ENCODE measurements around the gene YIF1B. TPM values are rescaled to one million over a fixed set of nuclear protein-coding genes. Genes with fewer than 3 reads are reported as not detected.
A peak's percentile ranks its signal among the peaks of the same experiment; 100 is the strongest.

YIF1B gene
- total and polyA plus RNA-seq, 2 experiments from 2014 or later: 61.5 to 140 TPM

- H3K9me3 ChIP-seq (ENCODE audit: low read depth): no peaks in the 10 kb centered on the region
- peak in 1 of 2 donors; percentile 43 for DNase-seq (ENCODE audit: low read depth in 1 of 2, low spot score in 1 of 2)
- no peaks in the 10 kb centered on the region for H3K36me3 ChIP-seq
- peaks cover 3% of the 10 kb centered on the region for H3K4me1 ChIP-seq (ENCODE audit: low read depth)
- no peak overlapping the region for H3K27ac ChIP-seq
- H3K27me3 ChIP-seq: peaks cover 5% of the 10 kb centered on the region
- TF ChIP-seq CTCF (IDR thresholded peaks at IDR 0.05; ENCODE audit: low read depth, low read length): no peak
- no peak overlapping the region for H3K4me3 ChIP-seq
Measured at GRCh38 chr19:38298821-38299680, 16.7 kb downstream of the YIF1B start.

GRCh38 chr19:38294090-38294489 lies 21.7 kb downstream of the YIF1B start:
- no peaks in the 10 kb centered on the region for H3K4me1 ChIP-seq (ENCODE audit: low read depth)
- no peak for TF ChIP-seq CTCF (IDR thresholded peaks at IDR 0.05; ENCODE audit: low read depth, low read length)
- no peaks in the 10 kb centered on the region for H3K27me3 ChIP-seq
- H3K4me3 ChIP-seq: no peak overlapping the region
- H3K36me3 ChIP-seq: peaks cover 13% of the 10 kb centered on the region
- no peak for DNase-seq (ENCODE audit: low read depth in 1 of 2, low spot score in 1 of 2)
- H3K9me3 ChIP-seq (ENCODE audit: low read depth): no peaks in the 10 kb centered on the region
- no peak overlapping the region for H3K27ac ChIP-seq

DNA sequence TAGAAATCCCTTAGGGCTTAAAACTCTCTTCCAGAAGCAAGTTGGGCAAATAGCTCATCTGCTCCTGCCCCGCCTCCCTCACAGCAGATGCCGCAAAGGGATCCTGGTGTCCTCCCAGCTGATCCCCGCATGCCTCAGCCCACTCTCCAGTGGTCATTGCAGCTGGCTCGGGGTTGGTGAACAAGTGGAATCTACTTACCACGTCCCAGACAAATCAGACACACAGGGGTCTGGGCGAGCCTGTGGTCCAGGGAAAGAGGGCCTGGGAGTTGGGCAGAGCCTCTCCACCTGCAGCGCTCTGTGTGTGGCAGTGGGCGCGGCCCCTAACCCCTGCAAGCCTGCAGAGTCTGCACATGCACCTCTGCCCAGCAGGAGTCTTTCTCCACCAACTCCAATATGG lies 22.5 kb downstream of the YIF1B start:
- H3K9me3 ChIP-seq (ENCODE audit: low read depth): no peaks in the 10 kb centered on the region
- no peak for DNase-seq (ENCODE audit: low read depth in 1 of 2, low spot score in 1 of 2)
- H3K27me3 ChIP-seq: no peaks in the 10 kb centered on the region
- H3K36me3 ChIP-seq: peaks cover 17% of the 10 kb centered on the region
- TF ChIP-seq CTCF (IDR thresholded peaks at IDR 0.05; ENCODE audit: low read depth, low read length): no peak
- no peak overlapping the region for H3K27ac ChIP-seq
- H3K4me1 ChIP-seq (ENCODE audit: low read depth): no peaks in the 10 kb centered on the region
- H3K4me3 ChIP-seq: no peak overlapping the region

DNA sequence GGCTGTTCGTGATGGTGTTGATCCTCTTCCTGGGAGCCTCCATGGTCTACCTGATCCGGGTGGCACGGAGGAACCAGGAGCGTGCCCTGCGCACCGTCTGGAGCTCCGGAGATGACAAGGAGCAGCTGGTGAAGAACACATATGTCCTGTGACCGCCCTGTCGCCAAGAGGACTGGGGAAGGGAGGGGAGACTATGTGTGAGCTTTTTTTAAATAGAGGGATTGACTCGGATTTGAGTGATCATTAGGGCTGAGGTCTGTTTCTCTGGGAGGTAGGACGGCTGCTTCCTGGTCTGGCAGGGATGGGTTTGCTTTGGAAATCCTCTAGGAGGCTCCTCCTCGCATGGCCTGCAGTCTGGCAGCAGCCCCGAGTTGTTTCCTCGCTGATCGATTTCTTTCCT lies 23.9 kb downstream of the YIF1B start:
- Histone ChIP-seq H3K27me3 (no peaks in the 10 kb centered on the region), H3K27ac (no peak overlapping the region), H3K4me1 (ENCODE audit: low read depth) (no peaks in the 10 kb centered on the region), H3K9me3 (ENCODE audit: low read depth) (no peaks in the 10 kb centered on the region), H3K36me3 (peaks cover 18% of the 10 kb centered on the region), H3K4me3 (no peak overlapping the region)
- DNase-seq (ENCODE audit: low read depth in 1 of 2, low spot score in 1 of 2): no peak
- no peak for TF ChIP-seq CTCF (IDR thresholded peaks at IDR 0.05; ENCODE audit: low read depth, low read length)

- Histone ChIP-seq H3K27ac (no peak overlapping the region), H3K36me3 (peaks cover 18% of the 10 kb centered on the region), H3K4me3 (no peak overlapping the region), H3K9me3 (ENCODE audit: low read depth) (no peaks in the 10 kb centered on the region), H3K4me1 (ENCODE audit: low read depth) (no peaks in the 10 kb centered on the region), H3K27me3 (no peaks in the 10 kb centered on the region)
- no peak for TF ChIP-seq CTCF (IDR thresholded peaks at IDR 0.05; ENCODE audit: low read depth, low read length)
- peak in 1 of 2 donors; percentile 67 for DNase-seq (ENCODE audit: low read depth in 1 of 2, low spot score in 1 of 2)
Measured at GRCh38 chr19:38290631-38291147, 25.1 kb downstream of the YIF1B start.

All from cardiac muscle cell (in vitro differentiated cells and primary cell).